Measurements from ENCODE around the gene STRN3.
"Not testable (repeated sequence)": the region's sequence is repeated elsewhere in the genome, so short reads cannot be mapped to it uniquely, and the experiment has no call there.

STRN3 gene

DNA sequence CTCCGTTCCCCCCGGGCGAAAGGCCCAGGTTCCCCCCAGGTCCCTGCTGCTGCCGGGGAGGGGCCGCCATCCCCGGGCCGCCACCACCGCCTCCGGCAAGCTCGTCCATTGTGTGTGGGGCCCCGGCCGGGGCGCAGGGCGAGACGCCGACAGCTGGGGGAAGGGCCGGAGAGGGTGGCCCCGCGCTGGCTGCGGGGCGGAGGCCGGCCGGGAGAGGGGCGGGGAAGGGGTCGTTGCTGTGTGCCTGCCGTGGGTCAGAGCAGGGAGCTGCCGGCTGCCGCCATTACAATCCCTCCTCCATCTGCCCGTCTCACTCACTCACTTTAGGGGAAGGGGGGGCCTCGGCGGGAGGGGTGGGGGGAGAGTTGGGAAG, at the start of gene STRN3:
STRN3 (minus strand) TSS at position 303 of the 373 bp plus-strand sequence; CDS start at position 109, 194 bp downstream.
- Histone ChIP-seq H3K9ac (ENCODE audit: insufficient read length) (peak within 1 kb of the TSS; percentile 99), H3K4me3 (peak within 1 kb of the TSS; percentile 97), H3K36me3 (ENCODE audit: insufficient read depth, low read length) (peaks cover 21% of the 10 kb centered on the region), H3K9me3 (ENCODE audit: low read depth, low read length) (0 out of 2 replicates have a peak, but pooled peaks cover 2% of the 10 kb centered on the region), H3K27ac (peak within 1 kb of the TSS; percentile 92)
- no peak for DNase-seq (ENCODE audit: low read depth, low spot score)
- TF ChIP-seq POLR2AphosphoS5 (IDR thresholded peaks at IDR 0.05; ENCODE audit: borderline replicate concordance, low read depth, low read length) (peak; percentile 59), EZH2 (IDR thresholded peaks at IDR 0.05) (no peak), FOXP2 (optimal IDR thresholded peaks at IDR 0.05; ENCODE audit: control extremely low read depth, extremely low read length, insufficient read depth) (no peak)

DNA sequence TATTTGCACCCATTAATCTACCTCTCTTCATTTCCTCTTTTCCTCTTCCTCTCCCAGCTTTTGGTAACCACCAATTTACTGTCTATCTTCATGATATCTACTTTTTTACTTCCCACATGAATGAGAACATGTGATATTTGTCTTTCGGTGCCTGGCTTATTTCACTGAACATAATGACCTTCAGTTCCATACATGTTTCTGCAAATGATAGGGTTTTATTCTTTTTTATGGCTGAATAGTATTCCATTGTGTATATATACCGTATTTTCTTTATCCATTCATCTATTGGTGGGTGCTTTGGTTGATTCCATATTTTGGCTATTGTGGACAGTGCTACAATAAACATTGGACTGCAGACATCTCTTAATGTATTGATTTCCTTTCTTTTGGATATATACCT, 49.0 kb upstream of the STRN3 start:
- no peak overlapping the region for H3K27ac ChIP-seq
- no peak for TF ChIP-seq FOXP2 (optimal IDR thresholded peaks at IDR 0.05; ENCODE audit: control extremely low read depth, extremely low read length, insufficient read depth)
- no peak for TF ChIP-seq POLR2AphosphoS5 (IDR thresholded peaks at IDR 0.05; ENCODE audit: borderline replicate concordance, low read depth, low read length)
- no peak for TF ChIP-seq EZH2 (IDR thresholded peaks at IDR 0.05)
- H3K9ac ChIP-seq (ENCODE audit: insufficient read length): no peak overlapping the region
- no peaks in the 10 kb centered on the region for H3K36me3 ChIP-seq (ENCODE audit: insufficient read depth, low read length)
- no peaks in the 10 kb centered on the region for H3K9me3 ChIP-seq (ENCODE audit: low read depth, low read length)
- no peak overlapping the region for H3K4me3 ChIP-seq
- DNase-seq (ENCODE audit: low read depth, low spot score): no peak

- H3K9ac ChIP-seq (ENCODE audit: insufficient read length): no peak overlapping the region
These were observed 45.0 kb upstream of the STRN3 start for GRCh38 chr14:31071151-31071550.

DNA sequence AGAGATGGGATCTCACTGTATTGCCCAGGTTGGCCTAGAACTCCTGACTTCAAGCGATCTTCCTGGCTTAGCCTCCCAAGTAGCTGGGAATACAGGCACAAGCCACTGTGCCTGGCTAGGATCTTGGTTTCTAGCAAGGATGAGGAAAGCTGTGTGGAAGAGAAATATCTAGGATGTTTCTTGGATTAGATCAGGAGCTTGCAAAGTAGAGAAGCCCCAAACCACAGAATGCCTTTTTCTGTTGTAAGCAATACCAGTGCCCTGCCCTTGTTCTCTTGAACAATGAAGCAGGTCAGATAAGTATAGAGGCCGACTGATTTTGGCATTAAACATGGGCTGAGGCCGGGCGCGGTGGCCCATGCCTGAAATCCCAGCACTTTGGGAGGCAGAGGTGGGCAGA, 44.3 kb upstream of the STRN3 start:
- no peak overlapping the region for H3K27ac ChIP-seq
- no peak for TF ChIP-seq FOXP2 (optimal IDR thresholded peaks at IDR 0.05; ENCODE audit: control extremely low read depth, extremely low read length, insufficient read depth)
- TF ChIP-seq EZH2 (IDR thresholded peaks at IDR 0.05): no peak
- no peak for TF ChIP-seq POLR2AphosphoS5 (IDR thresholded peaks at IDR 0.05; ENCODE audit: borderline replicate concordance, low read depth, low read length)
- no peak for DNase-seq (ENCODE audit: low read depth, low spot score)
- no peak overlapping the region for H3K9ac ChIP-seq (ENCODE audit: insufficient read length)
- no peaks in the 10 kb centered on the region for H3K9me3 ChIP-seq (ENCODE audit: low read depth, low read length)
- no peaks in the 10 kb centered on the region for H3K36me3 ChIP-seq (ENCODE audit: insufficient read depth, low read length)
- H3K4me3 ChIP-seq: no peak overlapping the region

More at GRCh38 chr14:31071151-31071550, 45.0 kb upstream of the STRN3 start:
- H3K36me3 ChIP-seq (ENCODE audit: insufficient read depth, low read length): no peaks in the 10 kb centered on the region
- no peak for DNase-seq (ENCODE audit: low read depth, low spot score)
- H3K4me3 ChIP-seq: no peak overlapping the region
- no peak overlapping the region for H3K27ac ChIP-seq
- no peaks in the 10 kb centered on the region for H3K9me3 ChIP-seq (ENCODE audit: low read depth, low read length)
- no peak for TF ChIP-seq FOXP2 (optimal IDR thresholded peaks at IDR 0.05; ENCODE audit: control extremely low read depth, extremely low read length, insufficient read depth)
- TF ChIP-seq EZH2 (IDR thresholded peaks at IDR 0.05): no peak

DNA sequence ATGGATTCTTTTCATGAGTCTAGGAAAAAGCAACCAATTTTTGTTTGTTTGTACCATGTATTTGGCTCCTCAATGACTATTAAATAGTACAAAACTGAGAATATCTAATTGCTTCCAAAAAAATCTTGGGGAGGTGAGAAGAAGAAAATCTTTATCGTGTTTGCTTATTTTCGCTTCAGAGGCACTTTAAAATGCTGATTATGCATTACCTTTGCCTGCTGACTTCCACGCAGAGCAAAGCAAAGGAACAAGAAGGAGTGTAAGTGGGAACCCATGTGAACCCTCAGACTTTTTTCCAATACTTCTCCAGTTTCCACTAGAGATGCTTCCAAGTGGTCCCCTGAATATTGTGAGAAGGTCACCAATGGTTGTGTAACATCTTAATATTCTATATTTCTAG, 43.2 kb upstream of the STRN3 start:
- Histone ChIP-seq H3K9me3 (ENCODE audit: low read depth, low read length) (no peaks in the 10 kb centered on the region), H3K36me3 (ENCODE audit: insufficient read depth, low read length) (no peaks in the 10 kb centered on the region), H3K27ac (no peak overlapping the region), H3K9ac (ENCODE audit: insufficient read length) (no peak overlapping the region), H3K4me3 (no peak overlapping the region)
- no peak for TF ChIP-seq POLR2AphosphoS5 (IDR thresholded peaks at IDR 0.05; ENCODE audit: borderline replicate concordance, low read depth, low read length)
- no peak for TF ChIP-seq EZH2 (IDR thresholded peaks at IDR 0.05)
- no peak for TF ChIP-seq FOXP2 (optimal IDR thresholded peaks at IDR 0.05; ENCODE audit: control extremely low read depth, extremely low read length, insufficient read depth)
- DNase-seq (ENCODE audit: low read depth, low spot score): no peak

GRCh38 chr14:31068235-31068634, 42.1 kb upstream of the STRN3 start:
- no peaks in the 10 kb centered on the region for H3K36me3 ChIP-seq (ENCODE audit: insufficient read depth, low read length)

DNA sequence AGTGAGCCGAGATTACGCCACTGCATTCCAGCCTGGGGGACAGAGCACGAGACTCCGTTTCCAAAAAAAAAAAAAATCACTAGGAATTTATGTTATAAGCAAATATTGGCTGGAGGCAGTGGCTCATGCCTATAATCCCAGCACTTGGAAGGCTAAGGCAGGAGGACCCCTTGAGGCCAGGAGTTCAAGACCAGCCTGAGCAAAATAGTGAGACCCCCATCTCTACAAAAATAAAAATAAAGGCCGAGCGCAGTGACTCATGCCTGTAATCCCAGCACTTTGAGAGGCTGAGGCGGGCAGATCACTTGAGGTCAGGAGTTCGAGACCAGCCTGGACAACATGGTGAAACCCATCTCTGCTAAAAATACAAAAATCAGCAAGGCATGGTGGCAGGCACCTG, 36.7 kb upstream of the STRN3 start:
- H3K9me3 ChIP-seq (ENCODE audit: low read depth, low read length); H3K36me3 ChIP-seq (ENCODE audit: insufficient read depth, low read length); H3K9ac ChIP-seq (ENCODE audit: insufficient read length); H3K4me3 ChIP-seq; H3K27ac ChIP-seq; DNase-seq (ENCODE audit: low read depth, low spot score): not testable (repeated sequence)

More at GRCh38 chr14:31068235-31068634, 42.1 kb upstream of the STRN3 start:
- no peak overlapping the region for H3K27ac ChIP-seq
- no peak overlapping the region for H3K9ac ChIP-seq (ENCODE audit: insufficient read length)
- no peak for DNase-seq (ENCODE audit: low read depth, low spot score)
- no peak for TF ChIP-seq EZH2 (IDR thresholded peaks at IDR 0.05)
- no peak for TF ChIP-seq POLR2AphosphoS5 (IDR thresholded peaks at IDR 0.05; ENCODE audit: borderline replicate concordance, low read depth, low read length)
- no peak for TF ChIP-seq FOXP2 (optimal IDR thresholded peaks at IDR 0.05; ENCODE audit: control extremely low read depth, extremely low read length, insufficient read depth)
- H3K9me3 ChIP-seq (ENCODE audit: low read depth, low read length): no peaks in the 10 kb centered on the region
- H3K4me3 ChIP-seq: no peak overlapping the region

GRCh38 chr14:31060253-31060875, 34.2 kb upstream of the STRN3 start:
- Histone ChIP-seq H3K27ac (no peak overlapping the region), H3K9me3 (ENCODE audit: low read depth, low read length) (no peaks in the 10 kb centered on the region), H3K4me3 (no peak overlapping the region), H3K9ac (ENCODE audit: insufficient read length) (no peak overlapping the region), H3K36me3 (ENCODE audit: insufficient read depth, low read length) (no peaks in the 10 kb centered on the region)
- no peak for DNase-seq (ENCODE audit: low read depth, low spot score)
- TF ChIP-seq FOXP2 (optimal IDR thresholded peaks at IDR 0.05; ENCODE audit: control extremely low read depth, extremely low read length, insufficient read depth) (no peak), POLR2AphosphoS5 (IDR thresholded peaks at IDR 0.05; ENCODE audit: borderline replicate concordance, low read depth, low read length) (no peak), EZH2 (IDR thresholded peaks at IDR 0.05) (no peak)
